SU-DHL-6 (cell line): ENCODE results near the gene RNFT2.
A peak's percentile ranks its signal among the peaks of the same experiment; 100 is the strongest.

Experiments
- H2AFZ ChIP-seq: fragments of 200-600 bp; sonication (generic); 2 replicates; pipeline ENCODE4 v1.6.1; 2014; ENCODE audit warnings: low read depth, mild to moderate bottlenecking, moderate library complexity, mixed read lengths, antibody characterized with exemption, low read length; ENCODE audit not compliant: severe bottlenecking
- H3F3A ChIP-seq: fragments of 200-600 bp; shearing (Covaris generic); 2 replicates; pipeline ENCODE4 v1.6.0; 2016; ENCODE audit warnings: antibody characterized with exemption, mild to moderate bottlenecking; ENCODE audit not compliant: insufficient read depth
- H3K27ac ChIP-seq: fragments of 200-600 bp; sonication (generic); 2 replicates; pipeline ENCODE4 v1.5.1; 2016; ENCODE audit warnings: low read depth, mild to moderate bottlenecking, low read length, moderate library complexity, mixed read lengths
- H3K27me3 ChIP-seq: fragments of 200-600 bp; sonication (generic), shearing (Covaris generic); 2 replicates; pipeline ENCODE4 v1.6.0; 2014; ENCODE audit warnings: mild to moderate bottlenecking, low read length
- H3K36me3 ChIP-seq: fragments of 200-600 bp; sonication (generic); 2 replicates; pipeline ENCODE4 v1.6.1; 2014; ENCODE audit warnings: mild to moderate bottlenecking, low read length, mixed read lengths
- H3K4me2 ChIP-seq: fragments of 300-600, 200-600 bp; shearing (Covaris generic), sonication (generic); 2 replicates; pipeline ENCODE4 v1.6.0; 2014; ENCODE audit warnings: low read length, low read depth, mild to moderate bottlenecking; ENCODE audit not compliant: poor library complexity, severe bottlenecking
- H3K4me3 ChIP-seq: fragments of 200-600 bp; sonication (generic); 2 replicates; pipeline ENCODE4 v1.5.1; 2014; ENCODE audit warnings: antibody characterized with exemption, low read length, mild to moderate bottlenecking, mixed read lengths; ENCODE audit not compliant: insufficient read depth, poor library complexity, severe bottlenecking
- H3K79me2 ChIP-seq: fragments of 200-600 bp; sonication (generic); 2 replicates; pipeline ENCODE4 v1.6.1; 2014; ENCODE audit warnings: mild to moderate bottlenecking, low read length, moderate library complexity; ENCODE audit not compliant: insufficient read depth
- H3K9ac ChIP-seq: fragments of 200-600 bp; sonication (generic); 2 replicates; pipeline ENCODE4 v1.7.0; 2014; ENCODE audit warnings: mild to moderate bottlenecking, low read length
- H3K9me2 ChIP-seq: fragments of 200-600 bp; sonication (generic); replicated peaks from 2 replicates; pipeline ENCODE4 v1.6.1; 2014; ENCODE audit warnings: low read length; ENCODE audit not compliant: insufficient read depth
- H3K9me3 ChIP-seq: fragments of 200-600 bp; sonication (generic); 2 replicates; pipeline ENCODE4 v1.6.1; 2014; ENCODE audit warnings: low read length, mixed read lengths; ENCODE audit not compliant: insufficient read depth
- H4K20me1 ChIP-seq: fragments of 200-600 bp; sonication (generic); 2 replicates; pipeline ENCODE4 v1.6.1; 2014; ENCODE audit warnings: low read depth, mild to moderate bottlenecking, antibody characterized with exemption, low read length, moderate library complexity, mixed read lengths
- CTCF ChIP-seq: fragments of 200-600 bp; sonication (generic); IDR thresholded peaks from one replicate; pipeline ENCODE4 v1.5.1; 2017; ENCODE audit warnings: antibody characterized with exemption, mild to moderate bottlenecking, low read length, moderate library complexity; ENCODE audit not compliant: insufficient read depth, poor library complexity, severe bottlenecking
- EZH2phosphoT487 ChIP-seq: fragments of 200-600 bp; sonication (generic), shearing (Covaris generic); conservative IDR thresholded peaks from 2 replicates; pipeline ENCODE4 v1.6.1; 2018; ENCODE audit warnings: mild to moderate bottlenecking, antibody characterized with exemption, low read length, moderate library complexity, mixed read lengths

The RNFT2 gene

GRCh38 chr12:116709768-116710167, 28.3 kb upstream of the RNFT2 start:
- peaks cover 32% of the 10 kb centered on the region for H3F3A ChIP-seq
- H3K27me3 ChIP-seq, result no peaks in the 10 kb centered on the region
- no peaks in the 10 kb centered on the region for H3K9me2 ChIP-seq
- H4K20me1 ChIP-seq, result no peaks in the 10 kb centered on the region
- no peaks in the 10 kb centered on the region for H3K36me3 ChIP-seq
- no peak overlapping the region for H3K9ac ChIP-seq
- H3K27ac ChIP-seq, result no peak overlapping the region
- no peaks in the 10 kb centered on the region for H3K9me3 ChIP-seq
- no peaks in the 10 kb centered on the region for H3K79me2 ChIP-seq
- peak overlapping the region; percentile 28 for H3K4me2 ChIP-seq
- TF ChIP-seq EZH2phosphoT487 (no peak), CTCF (no peak)
- no peak overlapping the region for H3K4me3 ChIP-seq
- no peak overlapping the region for H2AFZ ChIP-seq

GRCh38 chr12:116710370-116711150, 27.6 kb upstream of the RNFT2 start:
- no peaks in the 10 kb centered on the region for H3K27me3 ChIP-seq
- peak overlapping the region; percentile 28 for H3K4me2 ChIP-seq
- H3K9me2 ChIP-seq, result no peaks in the 10 kb centered on the region
- H3K9ac ChIP-seq, result no peak overlapping the region
- peaks cover 32% of the 10 kb centered on the region for H3F3A ChIP-seq
- no peaks in the 10 kb centered on the region for H3K79me2 ChIP-seq
- H3K4me3 ChIP-seq, result no peak overlapping the region
- no peak for TF ChIP-seq EZH2phosphoT487
- H2AFZ ChIP-seq, result no peak overlapping the region
- H3K9me3 ChIP-seq, result no peaks in the 10 kb centered on the region
- no peaks in the 10 kb centered on the region for H3K36me3 ChIP-seq
- peak overlapping the region; percentile 38 for H3K27ac ChIP-seq
- no peaks in the 10 kb centered on the region for H4K20me1 ChIP-seq

GRCh38 chr12:116712458-116713303, 25.4 kb upstream of the RNFT2 start:
- no peak overlapping the region for H2AFZ ChIP-seq
- no peaks in the 10 kb centered on the region for H3K9me2 ChIP-seq
- no peaks in the 10 kb centered on the region for H3K27me3 ChIP-seq
- no peak overlapping the region for H3K4me3 ChIP-seq
- peaks cover 14% of the 10 kb centered on the region for H3F3A ChIP-seq
- no peaks in the 10 kb centered on the region for H3K9me3 ChIP-seq
- no peaks in the 10 kb centered on the region for H3K36me3 ChIP-seq
- no peak overlapping the region for H3K4me2 ChIP-seq
- H3K79me2 ChIP-seq, result no peaks in the 10 kb centered on the region
- no peak for TF ChIP-seq CTCF
- no peak for TF ChIP-seq EZH2phosphoT487
- no peaks in the 10 kb centered on the region for H4K20me1 ChIP-seq
- H3K27ac ChIP-seq, result no peak overlapping the region
- H3K9ac ChIP-seq, result no peak overlapping the region
